Activated T-cell treated with anti-CD3 and anti-CD28 coated beads, Interleukin-2, amount 50 U/mL, for 48 hours (primary cell): ENCODE results near the gene GKAP1.
A peak's percentile ranks its signal among the peaks of the same experiment; 100 is the strongest.
"Not testable (repeated sequence)": the region's sequence is repeated elsewhere in the genome, so short reads cannot be mapped to it uniquely, and the experiment has no call there.

Experiments
- DNase-seq, 2 experiments: peaks; one replicate each; pipeline ENCODE4 v3.0.0-alpha.2; 2020

The GKAP1 gene

GRCh38 chr9:83817356-83818278 lies at the start of gene GKAP1:
Gene GKAP1, minus strand, starts transcription at chr9:83817769. Its CDS starts 11,252 bp downstream, at chr9:83806517.
- peak; percentile 73 to 76 for DNase-seq

DNA sequence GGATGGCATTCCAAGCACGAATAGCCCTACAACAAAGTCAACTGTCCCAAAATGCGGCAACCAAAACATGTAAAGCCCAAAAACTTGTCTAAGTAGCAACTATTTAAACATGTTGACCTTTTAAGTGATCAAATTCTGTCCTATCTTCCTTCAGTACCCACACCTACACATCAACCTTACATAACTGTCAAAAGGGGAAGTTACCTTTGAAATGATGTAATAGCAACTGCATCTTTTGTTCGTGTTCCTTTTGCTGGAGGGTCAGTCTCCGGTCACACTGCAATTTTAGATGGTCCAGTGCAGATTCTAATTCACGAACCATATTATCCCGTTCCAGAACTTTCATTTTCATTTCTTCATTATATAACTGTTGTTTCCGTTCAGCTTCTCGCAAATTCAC lies 32.3 kb upstream of the GKAP1 start:
- not testable (repeated sequence) for DNase-seq

- DNase-seq: not testable (repeated sequence)
Observed at GRCh38 chr9:83837070-83837643, 19.6 kb upstream of the GKAP1 start.

- not testable (repeated sequence) for DNase-seq
Observed at GRCh38 chr9:83830426-83831071, 13.0 kb upstream of the GKAP1 start.

DNA sequence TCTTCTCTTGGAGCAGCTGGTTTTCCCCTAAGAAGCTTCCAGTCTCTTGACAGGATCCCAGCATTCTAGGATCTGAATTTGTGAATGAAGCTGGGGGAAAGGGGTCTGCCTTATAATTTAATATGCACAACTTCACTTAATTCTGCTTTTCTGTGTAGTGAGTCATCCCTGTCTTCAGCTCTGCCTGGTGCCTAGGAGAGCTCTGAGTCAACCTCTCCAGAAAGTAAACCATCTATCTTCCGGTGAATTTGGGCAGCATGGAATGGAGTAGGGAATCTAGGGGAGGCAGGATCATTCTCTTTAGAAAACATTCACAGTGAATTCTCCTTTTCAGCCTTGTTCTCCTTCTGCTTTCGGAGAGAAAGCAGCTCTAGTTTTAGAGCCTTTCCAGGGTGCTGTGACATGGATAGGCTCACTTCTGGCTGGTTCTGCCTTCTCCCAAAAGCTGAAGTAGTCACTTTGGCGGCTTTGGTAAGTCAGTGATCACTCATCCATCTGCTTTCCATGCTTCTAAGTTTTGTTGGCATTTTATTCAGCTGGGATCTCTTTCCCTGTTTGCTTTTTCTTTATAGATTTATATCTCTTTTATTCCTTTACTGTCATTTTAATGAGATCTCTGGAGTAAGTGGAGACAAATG lies 7.5 kb upstream of the GKAP1 start:
- DNase-seq: not testable (repeated sequence)

DNA sequence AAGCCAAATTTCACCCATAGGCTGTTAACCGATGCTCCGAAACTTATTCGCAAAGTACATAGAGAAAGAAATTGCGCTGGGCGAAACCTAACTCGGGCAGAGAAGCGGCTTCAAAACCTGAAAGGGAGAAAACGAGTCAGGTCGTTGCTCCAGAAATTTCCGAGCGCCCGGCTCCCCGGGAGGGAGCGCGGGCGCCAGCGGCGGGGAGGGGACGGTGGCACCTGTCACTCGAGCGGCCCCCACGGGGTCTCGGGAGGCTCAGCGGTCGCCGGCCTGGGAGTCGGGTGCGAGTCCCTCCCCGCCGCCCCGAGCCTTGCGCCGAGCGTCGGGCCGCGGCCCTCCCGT lies 586 bp downstream of the GKAP1 start:
- DNase-seq: peak in 1 of 2 experiments; percentile 50

GRCh38 chr9:83815120-83815519 lies 2.4 kb downstream of the GKAP1 start:
- DNase-seq: not testable (repeated sequence)

- DNase-seq: not testable (repeated sequence)
Observed at GRCh38 chr9:83809213-83809612, 8.4 kb downstream of the GKAP1 start.

DNA sequence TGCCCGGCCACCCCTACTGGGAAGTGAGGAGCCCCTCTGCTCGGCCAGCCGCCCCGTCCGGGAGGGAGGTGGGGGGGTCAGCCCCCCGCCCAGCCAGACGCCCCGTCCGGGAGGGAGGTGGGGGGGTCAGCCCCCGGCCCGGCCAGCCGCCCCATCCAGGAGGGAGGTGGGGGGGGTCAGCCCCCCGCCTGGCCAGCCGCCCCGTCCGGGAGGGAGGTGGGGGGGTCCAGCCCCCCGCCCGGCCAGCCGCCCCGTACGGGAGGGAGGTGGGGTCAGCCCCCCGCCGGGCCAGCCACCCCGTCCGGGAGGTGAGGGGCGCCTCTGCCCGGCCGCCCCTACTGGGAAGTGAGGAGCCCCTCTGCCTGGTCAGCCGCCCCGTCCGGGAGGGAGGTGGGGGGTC lies 13.1 kb downstream of the GKAP1 start:
- not testable (repeated sequence) for DNase-seq

- DNase-seq: not testable (repeated sequence)
Observed at GRCh38 chr9:83803941-83804340, 13.6 kb downstream of the GKAP1 start.

DNA sequence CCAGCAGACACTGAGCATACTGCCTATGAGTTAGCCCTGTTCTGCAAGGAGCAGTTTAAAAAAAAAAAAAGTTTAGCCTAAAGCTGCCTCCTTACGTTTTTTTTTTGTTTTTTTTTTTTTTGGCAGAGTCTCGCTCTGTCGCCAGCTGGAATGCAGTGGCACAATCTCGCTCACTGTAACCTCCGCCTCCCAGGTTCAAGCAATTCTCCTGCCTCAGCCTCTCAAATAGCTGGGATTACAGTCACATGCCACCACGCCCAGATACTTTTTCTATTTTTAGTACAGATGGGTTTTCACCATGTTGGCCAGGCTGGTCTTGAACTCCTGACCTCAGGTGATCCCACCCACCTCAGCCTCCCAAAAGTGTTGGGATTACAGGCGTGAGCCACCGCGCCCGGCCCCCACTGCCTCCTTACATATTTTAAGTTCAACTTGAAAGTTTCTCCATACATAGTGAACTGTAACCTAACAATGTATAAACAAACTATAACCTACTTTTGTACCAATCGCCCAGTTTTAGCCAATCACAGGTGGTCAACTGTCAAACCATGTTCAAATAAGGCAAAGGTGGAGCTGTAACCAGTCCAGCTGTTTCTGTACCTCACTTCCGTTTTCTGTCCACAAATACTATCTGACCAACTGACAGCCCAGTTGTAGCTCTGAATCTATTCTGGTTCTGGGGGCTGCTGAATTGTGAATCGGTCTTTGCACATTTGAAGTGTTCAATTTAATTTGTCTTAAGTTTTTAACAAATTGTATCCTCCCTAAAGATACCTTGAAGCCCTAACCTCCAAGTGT lies 17.1 kb downstream of the GKAP1 start:
- no peak for DNase-seq

DNA sequence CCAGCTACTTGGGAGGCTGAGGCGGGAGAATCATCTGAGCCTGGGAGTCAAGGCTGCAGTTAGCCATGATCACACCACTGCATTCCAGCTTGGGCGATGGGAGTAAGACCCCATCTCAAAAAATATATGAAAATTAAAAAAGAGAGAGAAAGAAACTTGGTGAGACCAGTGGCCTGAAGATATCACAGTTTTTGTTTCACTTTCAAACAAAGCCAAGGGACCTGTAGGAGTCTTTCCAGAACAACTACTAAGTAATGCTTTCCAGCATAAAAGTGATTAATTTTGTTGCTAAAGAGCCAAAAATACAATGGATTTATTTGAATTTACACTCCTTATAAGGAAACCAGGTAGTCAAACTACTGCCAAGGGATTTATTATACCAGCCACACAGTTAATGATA lies 23.5 kb downstream of the GKAP1 start:
- DNase-seq: no peak

DNA sequence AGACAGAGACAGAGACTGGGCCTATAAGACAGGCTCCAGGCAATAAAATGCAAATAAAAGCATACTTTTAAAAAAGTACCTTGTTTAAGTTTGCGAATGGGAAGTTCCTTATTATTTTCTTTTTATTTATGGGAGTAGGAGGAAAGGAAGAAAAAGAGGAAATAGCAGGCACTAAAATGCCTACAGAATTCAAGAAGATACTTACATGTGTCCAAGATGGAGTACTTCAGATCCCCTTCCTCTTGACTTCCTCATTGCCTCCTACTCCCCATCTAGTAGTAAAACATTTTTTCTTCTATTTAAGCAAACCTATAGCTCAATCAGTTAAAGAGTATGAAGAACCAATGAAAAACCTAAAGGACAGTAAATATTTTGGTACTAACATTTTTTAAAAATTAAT lies 24.8 kb downstream of the GKAP1 start:
- no peak for DNase-seq

DNA sequence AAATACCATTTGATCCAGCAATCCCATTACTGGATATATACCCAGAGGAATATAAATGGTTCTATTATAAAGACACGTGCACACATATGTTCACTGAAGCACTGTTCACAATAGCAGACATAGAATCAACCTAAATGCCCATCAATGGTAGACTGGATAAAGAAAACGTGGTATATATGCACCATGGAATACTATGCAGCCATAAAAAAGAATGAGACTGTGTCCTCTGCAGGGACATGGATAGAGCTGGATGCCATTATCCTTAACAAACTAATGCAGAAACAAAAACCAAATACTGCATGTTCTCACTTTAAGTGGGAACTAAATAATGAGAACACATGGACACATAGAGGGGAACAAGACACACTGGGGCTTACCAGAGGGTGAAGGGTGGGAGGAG lies 39.4 kb downstream of the GKAP1 start:
- DNase-seq: no peak

DNA sequence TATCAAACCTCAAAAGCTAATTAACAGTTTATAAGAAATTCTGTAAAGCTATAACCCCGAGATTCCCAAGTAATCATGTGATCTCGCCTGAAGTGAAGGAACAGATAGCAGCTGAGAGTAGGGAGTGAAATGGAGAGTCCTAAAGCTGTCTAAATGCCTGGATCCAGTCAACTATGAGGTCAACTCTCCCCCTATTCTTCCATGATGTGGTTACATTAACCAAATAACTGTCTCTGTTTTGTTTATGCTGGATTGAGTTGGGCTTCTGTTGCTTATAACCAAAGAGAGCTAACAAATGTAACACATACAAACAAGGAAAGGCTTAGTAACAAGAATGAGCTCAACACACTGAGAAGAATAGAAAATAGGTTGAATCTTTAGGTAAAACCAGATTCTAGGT lies 41.6 kb downstream of the GKAP1 start:
- no peak for DNase-seq

DNA sequence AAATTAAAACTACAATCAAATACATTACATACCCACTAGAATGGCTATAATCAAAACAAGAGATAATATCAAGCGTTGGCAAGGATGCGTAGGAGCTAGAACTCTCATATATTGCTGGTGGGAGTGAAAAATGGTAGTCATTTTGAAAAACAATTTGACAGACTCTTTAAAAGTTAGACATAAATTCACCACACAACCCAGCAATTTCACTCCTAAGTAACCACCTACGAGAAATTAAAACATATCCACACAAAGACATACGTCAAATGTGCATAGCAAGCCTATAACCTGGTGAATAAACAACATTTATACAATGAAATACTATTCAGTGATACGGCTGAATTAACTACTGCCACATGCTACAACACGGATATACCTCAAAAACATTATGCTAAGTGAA lies 44.7 kb downstream of the GKAP1 start:
- no peak for DNase-seq

DNA sequence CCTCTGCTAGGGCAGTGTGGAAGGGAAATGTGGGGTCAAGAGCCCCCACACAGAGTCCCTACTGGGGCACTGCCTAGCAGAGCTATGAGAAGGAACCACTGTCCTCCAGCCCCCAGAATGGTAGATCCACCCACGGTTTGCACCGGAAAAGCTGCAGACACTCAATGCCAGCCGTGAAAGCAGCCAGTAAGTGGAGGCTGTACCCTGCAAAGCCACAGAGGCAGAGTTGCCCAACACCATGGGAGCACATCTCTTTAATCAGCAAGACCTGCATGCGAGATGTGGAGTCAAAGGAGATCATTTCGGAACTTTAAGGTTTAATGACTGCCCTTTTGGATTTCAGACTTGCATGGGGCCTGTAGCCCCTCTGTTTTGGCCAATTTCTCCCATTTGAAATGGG lies 52.2 kb downstream of the GKAP1 start:
- no peak for DNase-seq

DNA sequence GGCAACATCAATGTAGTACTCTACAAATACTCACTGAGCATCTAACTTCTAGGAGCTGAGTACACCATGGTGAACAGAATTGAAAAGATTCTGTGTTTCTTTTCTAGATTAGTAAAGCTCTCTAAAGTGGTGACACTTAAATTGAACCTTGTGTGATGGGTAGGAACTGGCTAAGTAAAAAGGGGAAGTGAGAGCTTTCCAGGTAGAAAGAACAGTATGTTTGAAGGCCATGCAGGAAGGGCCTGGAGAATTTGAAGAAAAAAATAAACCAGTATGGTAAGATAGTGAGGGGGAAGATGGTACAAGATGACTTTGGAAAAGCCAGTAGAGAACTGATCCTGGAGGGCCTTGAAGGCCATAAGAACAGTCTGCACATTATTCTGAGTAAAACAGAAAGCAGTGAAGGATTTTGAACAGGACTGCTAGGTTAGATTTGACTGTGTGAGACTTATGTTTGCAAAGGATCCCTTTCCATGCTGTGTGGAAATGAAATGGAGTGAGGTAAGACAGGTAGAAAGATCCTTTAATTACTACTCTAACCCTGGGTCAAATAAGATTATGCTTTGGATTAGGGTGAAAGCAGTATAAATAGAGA lies 63.1 kb downstream of the GKAP1 start:
- DNase-seq: no peak

DNA sequence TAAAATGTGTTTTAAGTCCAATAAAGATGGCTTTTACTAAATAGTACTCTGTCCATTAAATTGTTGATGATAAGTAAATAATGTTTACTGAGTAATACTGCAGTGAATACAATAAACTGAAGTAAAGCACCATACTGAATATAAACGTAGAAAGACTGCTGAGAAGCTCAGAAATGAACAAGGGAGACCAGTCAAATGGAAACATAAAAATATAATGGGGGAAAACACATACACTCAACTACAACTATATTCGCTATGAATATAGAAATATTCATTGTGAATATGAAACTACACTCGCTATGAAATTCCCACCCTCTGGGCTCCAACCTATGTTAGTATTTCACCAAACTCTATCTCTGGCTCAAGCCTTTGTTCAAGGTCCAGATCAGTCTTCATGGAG lies 67.9 kb downstream of the GKAP1 start:
- no peak for DNase-seq

GRCh38 chr9:83744206-83744605 lies 73.4 kb downstream of the GKAP1 start:
- DNase-seq: no peak

DNA sequence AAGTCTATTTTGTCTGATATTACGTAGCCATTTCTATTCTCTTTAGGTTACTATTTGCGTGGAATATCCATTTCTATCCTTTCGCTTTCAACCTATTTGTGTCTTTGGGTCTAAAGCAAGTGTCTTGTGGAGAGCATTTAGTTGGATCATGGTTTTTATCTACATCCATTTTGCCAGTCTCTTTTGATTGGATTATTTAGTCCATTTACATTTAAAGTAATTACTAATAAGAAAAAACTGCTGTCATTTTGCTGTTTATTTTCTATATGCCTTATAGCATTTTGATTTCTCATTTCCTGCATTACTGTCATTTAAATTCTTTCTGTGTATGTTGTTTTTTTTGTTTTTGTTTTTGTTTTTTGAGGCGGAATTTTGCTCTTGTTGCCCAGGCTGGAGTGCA lies 83.8 kb downstream of the GKAP1 start:
- no peak for DNase-seq
